HFF-Myc (cell line): ENCODE measurements around the gene LYPD6B.
"Not testable (repeated sequence)": the region's sequence is repeated elsewhere in the genome, so short reads cannot be mapped to it uniquely, and the experiment has no call there.

Source experiments
- DNase-seq: peaks from one replicate; pipeline ENCODE4 v3.0.0-alpha.2; 2011; ENCODE audit warnings: low read depth; ENCODE audit errors: extremely low read depth
- H3K4me3 ChIP-seq: replicated peaks from 2 replicates; pipeline ENCODE4 v1.5.1; 2011; ENCODE audit warnings: low read depth, mild to moderate bottlenecking, control low read depth, low read length
- TF ChIP-seq, protein P1 (sequence below): IDR thresholded peaks from 2 replicates; pipeline ENCODE4 v1.5.1; 2012; ENCODE audit warnings: mild to moderate bottlenecking, low read depth, low read length, control low read depth; ENCODE audit errors: missing control alignments

Gene LYPD6B

DNA sequence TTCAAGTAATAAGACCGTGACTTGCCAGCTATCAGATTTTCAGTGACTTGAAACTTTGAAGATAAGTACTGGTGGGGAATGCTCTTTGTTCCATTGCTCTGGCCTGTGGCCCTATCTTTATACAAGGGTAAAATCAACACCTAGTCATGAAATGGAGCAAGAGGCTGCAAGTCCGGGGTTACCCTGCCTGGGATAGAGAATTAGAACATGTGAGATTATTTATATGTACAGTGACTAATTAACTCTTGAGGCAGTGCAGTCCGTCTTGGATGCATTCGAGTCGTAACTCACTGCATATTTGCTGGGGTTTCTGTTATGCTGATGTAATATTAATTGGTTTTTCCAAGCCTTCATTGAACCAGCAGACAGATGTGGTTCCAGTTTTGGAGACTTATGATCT is 186.0 kb downstream of the LYPD6B start:
- no peak for DNase-seq
- TF ChIP-seq, protein P1, sequence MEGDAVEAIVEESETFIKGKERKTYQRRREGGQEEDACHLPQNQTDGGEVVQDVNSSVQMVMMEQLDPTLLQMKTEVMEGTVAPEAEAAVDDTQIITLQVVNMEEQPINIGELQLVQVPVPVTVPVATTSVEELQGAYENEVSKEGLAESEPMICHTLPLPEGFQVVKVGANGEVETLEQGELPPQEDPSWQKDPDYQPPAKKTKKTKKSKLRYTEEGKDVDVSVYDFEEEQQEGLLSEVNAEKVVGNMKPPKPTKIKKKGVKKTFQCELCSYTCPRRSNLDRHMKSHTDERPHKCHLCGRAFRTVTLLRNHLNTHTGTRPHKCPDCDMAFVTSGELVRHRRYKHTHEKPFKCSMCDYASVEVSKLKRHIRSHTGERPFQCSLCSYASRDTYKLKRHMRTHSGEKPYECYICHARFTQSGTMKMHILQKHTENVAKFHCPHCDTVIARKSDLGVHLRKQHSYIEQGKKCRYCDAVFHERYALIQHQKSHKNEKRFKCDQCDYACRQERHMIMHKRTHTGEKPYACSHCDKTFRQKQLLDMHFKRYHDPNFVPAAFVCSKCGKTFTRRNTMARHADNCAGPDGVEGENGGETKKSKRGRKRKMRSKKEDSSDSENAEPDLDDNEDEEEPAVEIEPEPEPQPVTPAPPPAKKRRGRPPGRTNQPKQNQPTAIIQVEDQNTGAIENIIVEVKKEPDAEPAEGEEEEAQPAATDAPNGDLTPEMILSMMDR = no peak
- H3K4me3 ChIP-seq = no peak overlapping the region

DNA sequence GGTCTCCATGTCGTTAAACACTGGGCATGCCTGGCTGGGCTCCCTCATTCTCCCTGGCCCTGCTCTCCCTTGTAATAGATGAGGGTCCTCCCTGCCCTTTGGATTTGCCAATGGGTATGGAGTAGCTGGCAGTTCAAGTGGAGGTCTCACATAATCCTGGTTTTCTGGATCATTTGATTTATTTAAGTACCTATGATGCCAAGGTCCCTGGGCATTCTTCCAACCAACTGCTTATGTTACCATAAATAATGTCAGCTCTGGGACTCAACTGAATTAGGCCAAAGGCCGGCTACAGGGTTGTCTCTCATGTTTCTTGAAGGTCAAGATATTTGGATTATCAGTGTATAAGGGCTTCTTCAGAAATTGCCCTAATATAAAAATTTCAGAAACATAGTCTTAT is 186.9 kb downstream of the LYPD6B start:
- TF ChIP-seq, protein P1 = no peak
- no peak for DNase-seq
- no peak overlapping the region for H3K4me3 ChIP-seq

DNA sequence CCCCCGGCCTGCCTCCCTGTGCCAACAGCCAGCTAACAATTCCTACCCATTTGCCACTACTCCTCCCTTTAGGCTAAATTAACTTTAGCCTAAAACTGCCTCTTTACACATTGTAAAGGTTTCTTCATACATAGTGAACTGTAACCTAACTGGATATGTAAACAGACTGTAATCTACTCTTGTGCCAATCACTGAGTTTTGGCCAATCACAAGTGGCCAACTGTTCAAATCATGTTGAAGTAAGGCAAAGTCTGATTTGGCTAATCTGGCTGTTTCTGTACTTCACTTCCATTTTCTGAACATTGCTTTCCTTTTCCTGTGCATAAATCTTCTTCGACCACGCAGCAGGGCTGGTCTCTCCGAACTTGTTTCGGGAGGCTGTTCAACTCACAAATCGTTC is 188.3 kb downstream of the LYPD6B start:
- no peak overlapping the region for H3K4me3 ChIP-seq
- DNase-seq = no peak
- TF ChIP-seq, protein P1 = no peak

DNA sequence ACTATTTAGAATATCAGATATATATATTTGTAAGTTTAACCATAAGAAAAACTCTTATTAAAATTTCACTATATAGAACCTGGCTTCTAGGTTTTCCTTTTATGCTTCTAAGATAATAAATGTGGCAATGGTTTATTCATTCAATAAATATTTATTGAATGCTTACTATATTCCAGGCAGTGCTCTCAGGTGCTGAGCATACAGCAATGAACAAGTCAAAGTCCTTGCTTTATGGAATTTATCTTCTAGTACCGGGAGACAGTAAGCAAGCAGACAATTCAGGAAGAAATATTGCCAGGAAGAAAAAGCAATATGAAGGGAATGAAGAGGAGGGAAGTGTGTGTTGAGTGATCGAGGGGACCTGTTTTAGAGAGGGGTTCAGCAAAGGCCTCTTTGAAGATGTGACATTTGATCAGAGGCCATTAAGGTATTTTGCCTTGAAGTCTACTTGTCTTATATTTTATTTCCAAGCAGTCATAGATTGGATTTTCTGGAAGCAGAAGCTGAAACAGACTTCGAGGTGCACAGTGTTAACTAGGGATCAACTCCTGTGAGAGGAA is 197.4 kb downstream of the LYPD6B start:
- no peak for DNase-seq
- TF ChIP-seq, protein P1 = no peak
- H3K4me3 ChIP-seq = no peak overlapping the region

DNA sequence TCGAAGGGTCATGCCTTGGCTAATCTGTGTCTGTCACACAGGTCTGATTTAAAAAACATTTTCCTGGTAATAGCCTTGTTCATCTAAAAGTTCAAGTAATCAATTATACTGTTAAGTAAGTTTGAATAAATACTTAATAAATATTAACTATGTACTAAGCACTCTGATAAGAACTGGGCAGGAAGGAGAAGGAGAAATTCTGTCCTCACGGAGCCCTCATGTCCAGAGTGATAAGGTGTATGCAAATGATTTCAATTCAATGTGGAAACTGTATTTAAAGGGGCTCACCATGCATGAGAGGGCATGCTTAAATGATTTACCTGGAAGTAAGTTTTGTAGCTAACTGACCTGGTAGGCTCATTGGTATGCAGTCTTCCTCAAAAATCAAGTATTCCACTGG is 197.9 kb downstream of the LYPD6B start:
- no peak for DNase-seq
- TF ChIP-seq, protein P1 = no peak
- no peak overlapping the region for H3K4me3 ChIP-seq

DNA sequence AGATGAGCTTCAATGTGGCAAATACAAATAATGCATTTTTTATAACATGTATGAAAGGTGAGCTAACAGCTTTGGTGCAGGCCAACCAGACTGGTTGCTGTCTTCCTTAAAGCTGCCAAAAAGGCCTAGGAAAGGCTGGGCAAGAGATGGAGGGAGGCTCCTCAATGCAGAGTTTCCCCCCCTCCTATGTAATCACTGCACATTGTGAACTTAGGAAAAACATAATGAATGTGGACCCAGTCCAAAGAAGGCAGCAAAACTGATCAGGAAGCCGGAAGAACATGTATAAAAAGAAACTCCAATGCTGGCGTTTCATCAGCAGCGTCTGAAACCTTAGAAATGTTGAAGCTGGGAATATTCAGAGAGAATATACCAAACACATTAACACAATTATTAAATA is 207.7 kb downstream of the LYPD6B start:
- H3K4me3 ChIP-seq = no peak overlapping the region
- no peak for DNase-seq
- TF ChIP-seq, protein P1 = no peak

DNA sequence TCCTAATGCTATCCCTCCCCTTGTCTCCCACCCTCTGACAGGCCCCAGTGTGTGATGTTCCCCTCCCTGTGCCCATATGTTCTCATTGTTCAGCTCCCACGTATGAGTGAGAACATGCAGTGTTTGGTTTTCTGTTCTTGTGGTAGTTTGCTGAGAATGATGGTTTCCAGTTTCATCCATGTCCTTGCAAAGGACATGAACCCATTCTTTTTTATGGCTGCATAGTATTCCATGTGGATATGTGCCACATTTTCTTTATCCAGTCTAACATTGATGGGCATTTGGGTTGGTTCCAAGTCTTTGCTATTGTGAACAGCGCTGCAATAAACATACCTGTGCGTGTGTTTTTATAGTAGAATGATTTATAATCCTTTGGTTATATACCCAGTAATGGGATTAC is 212.9 kb downstream of the LYPD6B start:
- DNase-seq, H3K4me3 ChIP-seq: not testable (repeated sequence)

DNA sequence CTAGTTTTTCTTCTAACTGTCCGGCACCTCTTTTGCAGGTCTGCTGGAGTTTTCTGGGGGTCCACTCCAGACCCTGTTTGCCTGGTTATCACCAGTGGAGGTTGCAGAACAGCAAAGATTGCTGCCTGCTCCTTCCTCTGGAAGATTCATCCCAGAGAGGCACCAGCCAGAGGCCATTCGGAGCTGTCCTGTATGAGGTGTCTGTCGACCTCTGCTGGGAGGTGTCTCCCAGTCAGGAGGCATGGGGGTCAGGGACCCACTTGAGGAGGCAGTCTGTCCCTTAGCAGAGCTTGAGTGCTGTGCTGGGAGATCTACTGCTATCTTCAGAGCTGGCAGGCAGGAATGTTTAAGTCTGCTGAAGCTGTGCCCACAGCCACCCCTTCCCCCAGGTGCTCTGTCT is 218.4 kb downstream of the LYPD6B start:
- not testable (repeated sequence) for DNase-seq

More for the DNA sequence above, 218.4 kb downstream of the LYPD6B start:
- H3K4me3 ChIP-seq = not testable (repeated sequence)
